HepG2 (cell line): ENCODE measurements around the gene PAX7. TPM values are rescaled to one million over a fixed set of nuclear protein-coding genes. Genes with fewer than 3 reads are reported as not detected.

ENCODE experiments used
- AGO1 ChIP-seq: fragments of 200-400 bp; formaldehyde crosslinking; IDR thresholded peaks from 2 replicates; pipeline ENCODE4 v1.6.1; 2017; ENCODE audit warnings: mild to moderate bottlenecking, low read depth, low read length, moderate library complexity; ENCODE audit not compliant: poor library complexity, severe bottlenecking
- BCL6 ChIP-seq: IDR thresholded peaks from 2 replicates; pipeline ENCODE4 v1.6.1; 2016; ENCODE audit warnings: missing genetic modification reagents, missing compliant biosample characterization
- CBX2 ChIP-seq, 2 experiments: fragments of 200-600 bp in 1 of 2; sonication (generic); formaldehyde crosslinking in 1 of 2; IDR thresholded peaks; 2 replicates each; pipeline versions ENCODE4 v1.7.0 to v1.8.1; 2018 to 2022; ENCODE audit warnings: low read depth in 2 of 2, low read length in 1 of 2, mild to moderate bottlenecking in 1 of 2, missing genetic modification reagents in 1 of 2
- DNMT3B ChIP-seq: conservative IDR thresholded peaks from 2 replicates; pipeline ENCODE4 v1.6.1; 2016; ENCODE audit warnings: missing biosample characterization, control low read depth
- EZH2 ChIP-seq: conservative IDR thresholded peaks from 2 replicates; pipeline ENCODE4 v1.6.1; 2012; ENCODE audit warnings: mild to moderate bottlenecking, low read depth, low read length, moderate library complexity
- FOSL2 ChIP-seq: sonication (generic); formaldehyde crosslinking; IDR thresholded peaks from 2 replicates; pipeline ENCODE4 v1.4.0; 2020; ENCODE audit warnings: missing genetic modification reagents
- IKZF4 ChIP-seq: sonication (generic); formaldehyde crosslinking; IDR thresholded peaks from 2 replicates; pipeline ENCODE4 v1.5.1; 2020; ENCODE audit warnings: borderline replicate concordance, mild to moderate bottlenecking, low read depth, missing genetic modification reagents; ENCODE audit errors: not compliant biosample characterization
- NR2F2 ChIP-seq: IDR thresholded peaks from 2 replicates; pipeline ENCODE4 v1.6.1; 2012; ENCODE audit warnings: low read depth, inconsistent platforms, borderline replicate concordance
- SNRNP70 ChIP-seq: fragments of 200-400 bp; formaldehyde crosslinking; IDR thresholded peaks from 2 replicates; pipeline ENCODE4 v1.6.1; 2017; ENCODE audit warnings: mild to moderate bottlenecking, low read depth, low read length, moderate library complexity
- SOX13 ChIP-seq, 3 experiments: fragments of 450-650 bp in 1 of 3; sonication (generic) in 1 of 3; formaldehyde crosslinking in 1 of 3; IDR thresholded peaks in 2 of 3; conservative IDR thresholded peaks in 1 of 3; 2 replicates each; pipeline versions ENCODE4 v1.5.0 to v1.6.1; 2016 to 2020; ENCODE audit warnings: antibody characterized with exemption in 1 of 3, mild to moderate bottlenecking in 1 of 3, missing compliant biosample characterization in 1 of 3, missing genetic modification reagents in 1 of 3, moderate library complexity in 1 of 3
- SOX6 ChIP-seq, 2 experiments: fragments of 450-650 bp in 1 of 2; sonication (generic) in 1 of 2; formaldehyde crosslinking in 1 of 2; IDR thresholded peaks; 2 replicates each; pipeline versions ENCODE4 v1.4.0 to v1.6.1; 2017 to 2020; ENCODE audit warnings: antibody characterized with exemption in 1 of 2, mild to moderate bottlenecking in 1 of 2, missing genetic modification reagents in 1 of 2
- TCF7 ChIP-seq: sonication (generic); IDR thresholded peaks from 2 replicates; pipeline ENCODE4 v1.6.1; 2016; ENCODE audit warnings: antibody characterized with exemption, low read depth
- TCF7L2 ChIP-seq: IDR thresholded peaks from 2 replicates; pipeline ENCODE4 v1.6.1; 2011; ENCODE audit warnings: mild to moderate bottlenecking, low read depth, low read length, moderate library complexity
- U2AF1 ChIP-seq: fragments of 200-400 bp; formaldehyde crosslinking; optimal IDR thresholded peaks from 2 replicates; pipeline ENCODE3; 2017; ENCODE audit warnings: mild to moderate bottlenecking, low read depth, low read length
- ZNF17 ChIP-seq: sonication (generic); formaldehyde crosslinking; IDR thresholded peaks from 2 replicates; pipeline ENCODE4 v1.5.0; 2020; ENCODE audit warnings: mild to moderate bottlenecking, missing genetic modification reagents
- ZNF263 ChIP-seq: sonication (generic); formaldehyde crosslinking; IDR thresholded peaks from 2 replicates; pipeline ENCODE4 v1.4.0; 2020; ENCODE audit warnings: missing genetic modification reagents
- ZNF7 ChIP-seq: IDR thresholded peaks from 2 replicates; pipeline ENCODE4 v1.6.1; 2016; ENCODE audit warnings: missing biosample characterization, missing genetic modification reagents
- ZNF768 ChIP-seq: sonication (generic); formaldehyde crosslinking; IDR thresholded peaks from 2 replicates; pipeline ENCODE4 v1.4.0; 2020; ENCODE audit warnings: missing genetic modification reagents
- ZNF776 ChIP-seq: sonication (generic); formaldehyde crosslinking; IDR thresholded peaks from 2 replicates; pipeline ENCODE4 v1.4.0; 2020; ENCODE audit warnings: mild to moderate bottlenecking, missing genetic modification reagents
- ZSCAN21 ChIP-seq: sonication (generic); formaldehyde crosslinking; IDR thresholded peaks from 2 replicates; pipeline ENCODE4 v1.8.0; 2022; ENCODE audit warnings: mild to moderate bottlenecking, missing genetic modification reagents, moderate library complexity, borderline replicate concordance
- polyA plus RNA-seq, 8 experiments: library from polyadenylated mRNA; depleted of rRNA in 3 of 8; stranded (reverse) in 7 of 8; unstranded in 1 of 8; fragments of >200 nt; fragmentation: Illumina TruSeq in 4 of 8; extraction: Trizol in 4 of 8; gene quantifications; 2 replicates each; pipeline versions ENCODE4 v1.2.1 to v1.2.3, GENCODE V29; 2011 to 2016; ENCODE audit warnings: low read depth in 4 of 8, missing spikeins in 1 of 8, mixed read lengths in 1 of 8; ENCODE audit not compliant: insufficient read depth in 1 of 8
- total RNA-seq, 5 experiments: library from RNA; depleted of rRNA; stranded (reverse); fragments of >200 nt; fragmentation: Illumina TruSeq; extraction: Trizol; gene quantifications; 2 replicates each; pipeline ENCODE4 v1.2.3, GENCODE V29; 2016; ENCODE audit warnings: low read depth in 1 of 5
- TF ChIP-seq, protein P1 (sequence below): sonication (generic); formaldehyde crosslinking; IDR thresholded peaks from 2 replicates; pipeline ENCODE4 v1.5.1; 2020; ENCODE audit warnings: mild to moderate bottlenecking, missing genetic modification reagents, moderate library complexity
- TF ChIP-seq, protein P2 (sequence below): sonication (generic); formaldehyde crosslinking; IDR thresholded peaks from 2 replicates; pipeline ENCODE4 v1.4.0; 2020; ENCODE audit warnings: mild to moderate bottlenecking, missing genetic modification reagents

The PAX7 gene
- total and polyA plus RNA-seq, 2 of the 13 experiments (the other 11 are each of a cell fraction or from before 2014, with no cell fraction given), result not detected

DNA sequence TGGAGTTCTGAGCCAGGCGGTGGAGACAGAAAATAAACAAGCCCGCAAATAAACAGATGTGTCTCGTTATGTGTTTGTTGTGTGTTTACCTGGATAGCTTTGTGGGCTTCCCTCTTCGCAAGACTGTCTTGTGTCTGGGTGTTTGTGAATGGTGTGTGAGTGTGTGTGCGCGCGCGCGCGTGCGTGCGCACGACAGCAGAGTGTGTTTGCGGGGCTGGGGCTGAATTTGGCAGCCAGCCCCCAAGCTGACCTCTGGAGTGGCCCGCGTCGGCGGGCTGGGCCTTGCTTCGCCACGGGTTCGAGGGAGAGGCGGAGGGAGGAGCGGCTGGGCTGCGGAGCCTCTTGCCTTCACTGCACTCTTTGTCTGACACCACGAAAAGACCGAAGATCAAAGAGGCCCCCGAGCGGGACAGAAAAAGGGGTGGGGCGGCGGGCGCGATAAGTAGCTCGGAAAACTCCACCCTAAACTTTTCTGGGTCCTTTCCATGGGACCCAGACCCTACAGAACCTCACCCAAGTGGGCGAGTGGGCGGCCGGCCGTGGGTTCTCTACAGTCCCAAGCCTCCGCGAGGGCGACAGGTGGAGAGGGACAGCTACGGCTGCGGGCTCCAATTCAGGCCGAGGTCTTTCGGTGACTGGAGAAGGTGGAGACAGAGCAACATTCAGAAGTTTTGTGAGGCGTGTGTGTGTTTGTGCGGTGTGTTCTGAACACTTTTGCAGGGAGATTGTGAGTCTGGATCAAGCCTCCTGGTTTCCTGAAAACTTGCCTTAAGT lies 14.5 kb downstream of the PAX7 start (continued):
- TF ChIP-seq AGO1, result peak; percentile 47
- no peak; the same call in 1 of the 2 replicates for TF ChIP-seq SOX13 (IDR thresholded peaks at IDR 0.05)
- peak in 1 of 2 experiments; percentile 69; a peak in 2 of 4 replicates for TF ChIP-seq SOX13 (CRISPR knock-in tag; conservative IDR thresholded peaks at IDR 0.05 in 1 of 2, IDR thresholded peaks at IDR 0.05 in 1 of 2)
- TF ChIP-seq NR2F2, result peak; percentile 18; the same call in 1 of the 2 replicates
- TF ChIP-seq DNMT3B (CRISPR knock-in tag), result no peak
- peak; percentile 79 for TF ChIP-seq BCL6 (CRISPR knock-in tag)
- no peak for TF ChIP-seq IKZF4 (CRISPR knock-in tag)
- peak; percentile 29; the same call in 1 of the 2 replicates for TF ChIP-seq ZNF768
- TF ChIP-seq U2AF1, result no peak
- TF ChIP-seq CBX2 (IDR thresholded peaks at IDR 0.05; ENCODE audit: low read depth, low read length), result peak; percentile 28; the same call in 1 of the 2 replicates
- no peak for TF ChIP-seq CBX2 (CRISPR knock-in tag; IDR thresholded peaks at IDR 0.05; ENCODE audit: low read depth)
- TF ChIP-seq, protein P1, sequence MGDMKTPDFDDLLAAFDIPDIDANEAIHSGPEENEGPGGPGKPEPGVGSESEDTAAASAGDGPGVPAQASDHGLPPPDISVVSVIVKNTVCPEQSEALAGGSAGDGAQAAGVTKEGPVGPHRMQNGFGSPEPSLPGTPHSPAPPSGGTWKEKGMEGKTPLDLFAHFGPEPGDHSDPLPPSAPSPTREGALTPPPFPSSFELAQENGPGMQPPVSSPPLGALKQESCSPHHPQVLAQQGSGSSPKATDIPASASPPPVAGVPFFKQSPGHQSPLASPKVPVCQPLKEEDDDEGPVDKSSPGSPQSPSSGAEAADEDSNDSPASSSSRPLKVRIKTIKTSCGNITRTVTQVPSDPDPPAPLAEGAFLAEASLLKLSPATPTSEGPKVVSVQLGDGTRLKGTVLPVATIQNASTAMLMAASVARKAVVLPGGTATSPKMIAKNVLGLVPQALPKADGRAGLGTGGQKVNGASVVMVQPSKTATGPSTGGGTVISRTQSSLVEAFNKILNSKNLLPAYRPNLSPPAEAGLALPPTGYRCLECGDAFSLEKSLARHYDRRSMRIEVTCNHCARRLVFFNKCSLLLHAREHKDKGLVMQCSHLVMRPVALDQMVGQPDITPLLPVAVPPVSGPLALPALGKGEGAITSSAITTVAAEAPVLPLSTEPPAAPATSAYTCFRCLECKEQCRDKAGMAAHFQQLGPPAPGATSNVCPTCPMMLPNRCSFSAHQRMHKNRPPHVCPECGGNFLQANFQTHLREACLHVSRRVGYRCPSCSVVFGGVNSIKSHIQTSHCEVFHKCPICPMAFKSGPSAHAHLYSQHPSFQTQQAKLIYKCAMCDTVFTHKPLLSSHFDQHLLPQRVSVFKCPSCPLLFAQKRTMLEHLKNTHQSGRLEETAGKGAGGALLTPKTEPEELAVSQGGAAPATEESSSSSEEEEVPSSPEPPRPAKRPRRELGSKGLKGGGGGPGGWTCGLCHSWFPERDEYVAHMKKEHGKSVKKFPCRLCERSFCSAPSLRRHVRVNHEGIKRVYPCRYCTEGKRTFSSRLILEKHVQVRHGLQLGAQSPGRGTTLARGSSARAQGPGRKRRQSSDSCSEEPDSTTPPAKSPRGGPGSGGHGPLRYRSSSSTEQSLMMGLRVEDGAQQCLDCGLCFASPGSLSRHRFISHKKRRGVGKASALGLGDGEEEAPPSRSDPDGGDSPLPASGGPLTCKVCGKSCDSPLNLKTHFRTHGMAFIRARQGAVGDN (CRISPR knock-in tag), result peak; percentile 34; the same call in 1 of the 2 replicates
- no peak for TF ChIP-seq FOSL2
- no peak for TF ChIP-seq EZH2
- no peak for TF ChIP-seq ZNF776 (CRISPR knock-in tag)
- no peak for TF ChIP-seq ZNF17 (CRISPR knock-in tag)
- TF ChIP-seq TCF7L2, result peak; percentile 46; the same call in 1 of the 2 replicates
- no peak for TF ChIP-seq ZNF7 (CRISPR knock-in tag)
- TF ChIP-seq, protein P2, sequence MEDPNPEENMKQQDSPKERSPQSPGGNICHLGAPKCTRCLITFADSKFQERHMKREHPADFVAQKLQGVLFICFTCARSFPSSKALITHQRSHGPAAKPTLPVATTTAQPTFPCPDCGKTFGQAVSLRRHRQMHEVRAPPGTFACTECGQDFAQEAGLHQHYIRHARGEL (CRISPR knock-in tag), result no peak
- TF ChIP-seq SOX6 (IDR thresholded peaks at IDR 0.05), result no peak
- TF ChIP-seq SOX6 (CRISPR knock-in tag; IDR thresholded peaks at IDR 0.05), result peak; percentile 73
- TF ChIP-seq SNRNP70, result no peak
- TF ChIP-seq ZNF263 (CRISPR knock-in tag), result 0 out of 2 replicates have a peak, but pooled peaks have one; percentile 19
- TF ChIP-seq ZSCAN21 (CRISPR knock-in tag), result no peak
- TF ChIP-seq TCF7, result peak; percentile 84
